LNCaP clone FGC (cell line): ENCODE measurements around the gene DUSP22.

Experiments
- DNase-seq: peaks from one replicate; pipeline ENCODE4 v3.0.0-alpha.2; 2011; ENCODE audit warnings: low read depth
- H3K4me3 ChIP-seq: 2 replicates; pipeline ENCODE4 v1.5.1; 2011; ENCODE audit warnings: mild to moderate bottlenecking, low read depth, low read length, control low read depth
- CTCF ChIP-seq: IDR thresholded peaks from 2 replicates; pipeline ENCODE4 v1.5.1; 2012; ENCODE audit warnings: mild to moderate bottlenecking; ENCODE audit not compliant: control insufficient read depth, insufficient read depth; ENCODE audit errors: extremely low read depth

The DUSP22 gene

GRCh38 chr6:379410-380181 is 87.3 kb downstream of the DUSP22 start:
- no peak for TF ChIP-seq CTCF
- H3K4me3 ChIP-seq = no peak overlapping the region
- no peak for DNase-seq

- TF ChIP-seq CTCF = no peak
- no peak overlapping the region for H3K4me3 ChIP-seq
- no peak for DNase-seq
Measured at GRCh38 chr6:380234-381218, 88.2 kb downstream of the DUSP22 start.

GRCh38 chr6:381742-382461 is 89.6 kb downstream of the DUSP22 start:
- no peak for DNase-seq
- no peak for TF ChIP-seq CTCF
- no peak overlapping the region for H3K4me3 ChIP-seq

- no peak for DNase-seq
- H3K4me3 ChIP-seq = no peak overlapping the region
- no peak for TF ChIP-seq CTCF
Measured at GRCh38 chr6:382883-383810, 90.9 kb downstream of the DUSP22 start.

DNA sequence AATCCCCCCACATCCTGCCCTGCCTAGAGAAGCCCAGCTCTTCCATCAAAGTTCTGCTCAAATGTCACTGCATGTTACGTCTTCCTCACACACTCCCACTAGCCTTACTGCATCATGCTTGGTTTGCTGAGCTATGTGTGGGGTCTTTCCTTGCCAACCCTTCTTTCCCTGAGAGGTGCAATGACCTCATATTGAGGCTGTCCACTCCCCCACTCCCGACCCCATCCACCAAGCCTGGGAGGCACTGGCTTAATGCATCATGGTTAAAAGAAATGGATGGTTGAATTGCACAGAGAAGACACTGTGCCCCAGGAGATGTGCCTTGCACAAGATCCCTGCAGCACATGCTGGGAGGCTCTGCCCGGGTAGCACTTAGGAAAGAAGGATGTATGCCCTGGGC is 91.6 kb downstream of the DUSP22 start:
- H3K4me3 ChIP-seq = no peak overlapping the region
- DNase-seq = no peak
- no peak for TF ChIP-seq CTCF

DNA sequence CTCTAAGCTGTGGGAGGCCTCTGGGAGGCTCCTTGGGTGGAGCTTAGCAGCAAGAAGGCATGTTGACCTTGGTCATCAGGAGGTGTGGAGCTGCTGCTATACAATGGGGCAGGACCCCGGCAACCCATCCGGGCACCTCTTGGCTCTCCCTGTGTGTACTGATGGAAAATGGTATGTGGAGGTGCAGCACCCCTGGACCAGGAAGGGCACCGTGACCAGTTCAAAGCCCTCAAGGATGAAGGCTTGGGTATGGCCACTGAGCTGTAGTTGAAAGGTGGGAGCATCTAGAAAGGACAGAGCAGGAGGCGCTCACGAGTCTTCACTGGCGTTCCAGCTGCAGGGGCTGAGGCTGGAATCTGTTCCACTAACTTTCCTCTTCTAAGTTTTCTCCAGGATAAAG is 92.6 kb downstream of the DUSP22 start:
- no peak for DNase-seq
- H3K4me3 ChIP-seq = no peak overlapping the region
- no peak for TF ChIP-seq CTCF
